Measurements from ENCODE around the gene KCNQ1.

The KCNQ1 gene

GRCh38 chr11:2416765-2417164, 28.0 kb upstream of the KCNQ1 start:
- FAIRE-seq: no peak
- no peak for TF ChIP-seq CTCF (IDR thresholded peaks at IDR 0.05; ENCODE audit: insufficient read depth, missing control alignments)

DNA sequence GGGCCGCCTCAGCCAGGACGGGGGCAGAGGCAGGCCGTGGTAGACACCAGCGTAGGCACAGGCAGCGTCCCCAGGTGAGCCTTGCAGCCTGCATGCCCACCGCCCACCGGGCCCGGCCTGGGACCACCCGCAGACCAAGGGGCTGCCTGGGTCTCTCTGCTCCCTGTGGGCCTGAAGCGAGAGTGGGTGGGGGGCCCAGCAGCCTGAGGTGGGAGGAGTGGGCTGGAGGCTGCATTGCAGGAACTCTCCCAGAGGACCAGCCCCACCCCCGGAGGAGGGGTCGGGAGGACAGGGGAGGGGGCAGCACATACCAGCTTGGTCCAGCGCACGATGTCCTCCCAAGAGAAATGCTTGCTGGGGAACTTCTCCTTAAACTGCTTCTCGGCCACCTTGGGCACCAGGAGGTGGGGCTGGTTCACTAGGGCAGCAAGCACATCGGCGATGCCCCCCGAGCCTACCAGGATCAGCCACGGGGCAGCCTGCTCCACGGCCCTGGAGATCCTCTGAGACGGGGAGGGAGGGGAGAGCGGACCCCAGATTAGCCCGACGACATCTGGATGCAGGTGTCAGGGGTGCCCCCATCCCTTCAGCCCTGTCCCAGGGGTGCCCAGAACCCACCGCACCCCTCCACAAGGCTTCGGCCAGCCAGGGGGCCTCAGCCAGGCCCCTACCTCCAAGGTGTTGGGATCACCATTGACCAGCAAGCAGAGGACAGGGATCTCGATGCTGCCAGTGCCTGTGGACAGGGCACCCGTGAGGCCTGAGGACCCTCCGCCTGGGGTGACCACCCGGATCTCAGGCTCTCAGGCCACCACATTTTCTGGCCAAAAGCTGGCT, 26.7 kb upstream of the KCNQ1 start:
- DNase-seq (ENCODE audit: insufficient read length, low spot score) (no peak), FAIRE-seq (no peak)
- TF ChIP-seq CTCF (IDR thresholded peaks at IDR 0.05; ENCODE audit: insufficient read depth, missing control alignments): no peak

More at GRCh38 chr11:2416765-2417164, 28.0 kb upstream of the KCNQ1 start:
- DNase-seq (ENCODE audit: insufficient read length, low spot score): no peak

DNA sequence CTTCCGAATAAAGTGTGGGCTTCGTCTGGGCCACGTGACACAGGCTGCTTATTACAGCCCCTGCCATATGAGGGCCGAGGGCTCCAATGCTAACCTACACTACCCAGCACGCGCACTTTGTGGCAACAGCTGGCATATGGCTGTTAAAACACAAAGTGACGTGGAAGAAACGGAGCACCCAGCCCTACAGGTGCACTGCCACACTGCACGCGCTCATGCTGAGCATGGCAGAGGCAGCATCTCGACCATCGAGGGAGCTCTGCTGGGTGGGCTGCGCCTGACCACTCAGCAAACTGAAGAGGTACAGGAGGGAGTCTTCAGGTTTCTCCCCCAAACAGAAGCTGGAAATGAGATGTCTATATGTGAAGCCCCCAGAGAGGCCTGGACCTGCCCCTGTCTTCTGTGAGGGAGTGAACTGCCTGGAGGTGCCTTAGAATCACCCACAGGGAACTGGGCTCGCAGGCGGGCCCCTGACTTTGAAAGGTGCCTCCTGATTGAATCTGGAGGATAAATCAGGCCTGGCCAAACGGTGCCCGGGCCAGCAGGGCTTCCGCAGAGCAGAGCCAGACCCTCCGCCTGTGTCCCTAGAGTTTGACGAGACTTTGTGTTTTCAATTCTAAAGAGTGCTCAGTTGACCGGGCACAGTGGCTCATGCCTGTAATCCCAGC, 26.0 kb upstream of the KCNQ1 start:
- no peak for DNase-seq (ENCODE audit: insufficient read length, low spot score)
- TF ChIP-seq CTCF (IDR thresholded peaks at IDR 0.05; ENCODE audit: insufficient read depth, missing control alignments): no peak
- no peak for FAIRE-seq

- FAIRE-seq (no peak), DNase-seq (ENCODE audit: insufficient read length, low spot score) (no peak)
- TF ChIP-seq CTCF (IDR thresholded peaks at IDR 0.05; ENCODE audit: insufficient read depth, missing control alignments): peak; percentile 75
Observed at GRCh38 chr11:2419638-2420501, 24.9 kb upstream of the KCNQ1 start.

GRCh38 chr11:2420502-2421225, 24.1 kb upstream of the KCNQ1 start:
- DNase-seq (ENCODE audit: insufficient read length, low spot score): peak; percentile 78
- no peak for FAIRE-seq
- TF ChIP-seq CTCF (IDR thresholded peaks at IDR 0.05; ENCODE audit: insufficient read depth, missing control alignments): peak; percentile 79

- no peak for FAIRE-seq
- no peak for TF ChIP-seq CTCF (IDR thresholded peaks at IDR 0.05; ENCODE audit: insufficient read depth, missing control alignments)
- no peak for DNase-seq (ENCODE audit: insufficient read length, low spot score)
Observed at GRCh38 chr11:2421226-2421994, 23.4 kb upstream of the KCNQ1 start.
